ENCODE results near the gene DARS1.

GRCh38 chr2:135914485-135914884 is 70.9 kb downstream of the DARS1 start:
- TF ChIP-seq CTCF (IDR thresholded peaks at IDR 0.05) (no peak), EZH2 (IDR thresholded peaks at IDR 0.05; ENCODE audit: borderline replicate concordance, insufficient read depth, low read depth, low read length, poor library complexity, severe bottlenecking) (no peak)

Data from B cell (primary cell).